ENCODE data around the gene OSCP1.
A peak's percentile ranks its signal among the peaks of the same experiment; 100 is the strongest.

OSCP1 gene

DNA sequence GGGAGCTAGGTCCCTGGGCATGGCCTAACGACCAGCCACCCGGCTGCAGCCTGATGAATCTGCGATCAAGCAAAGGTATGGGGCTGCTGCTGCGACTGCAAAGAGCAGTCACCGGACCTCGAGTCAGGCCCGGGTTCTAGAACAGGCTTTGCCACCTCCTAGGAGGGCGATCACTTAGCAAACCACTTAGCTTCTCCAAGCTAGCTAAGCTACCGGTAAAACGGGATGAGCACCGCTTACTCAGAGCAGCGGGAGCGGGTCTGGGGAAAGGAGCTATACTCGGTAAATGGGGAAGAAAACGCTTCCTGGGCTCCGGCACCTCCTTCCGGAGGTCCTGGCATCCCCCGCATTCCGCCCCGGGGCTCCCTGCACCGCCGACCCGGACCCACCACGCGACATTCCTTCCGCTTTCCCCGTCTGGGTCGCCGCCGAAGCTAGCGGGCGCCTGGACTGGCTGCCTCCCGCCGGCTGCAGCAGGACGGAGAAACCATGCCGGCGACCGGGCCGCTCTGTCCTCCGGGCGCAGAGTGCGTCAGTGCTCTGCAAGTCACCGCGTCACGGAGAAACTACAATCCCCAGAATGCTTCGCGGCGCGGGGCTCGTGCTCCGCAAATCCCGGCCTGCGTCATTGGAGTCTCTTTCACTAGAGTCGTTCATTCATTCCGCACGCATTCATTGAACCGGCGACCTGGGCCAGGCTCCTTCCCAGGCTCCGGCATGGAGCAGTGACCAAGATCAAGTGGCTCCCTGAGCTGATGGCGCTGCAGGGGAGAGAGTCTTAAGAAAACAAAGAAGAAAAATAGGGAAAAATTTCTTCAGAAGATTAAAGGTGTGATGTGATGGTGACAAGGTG lies 52.6 kb downstream of the OSCP1 start, which contains the start of gene LSM10:
Gene LSM10 (minus strand): TSS at position 531 of the 853 bp plus-strand sequence. CDS start 3,779 bp downstream, outside the sequence.
- peaks cover 28 to 65% of the 10 kb centered on the region in 2 donors for H3K4me1 Mint-ChIP-seq
- no peaks in the 10 kb centered on the region for H3K9me3 Mint-ChIP-seq
- no peaks in the 10 kb centered on the region for H3K27me3 Mint-ChIP-seq
- ATAC-seq (replicated peaks) (peak; percentile 93 to 94), DNase-seq (peak; percentile 87)
- H3K4me3 Mint-ChIP-seq: peak within 1 kb of the TSS; percentile 97 to 98
- peak within 1 kb of the TSS; percentile 100 for H3K27ac Mint-ChIP-seq
- peaks cover 11 to 21% of the 10 kb centered on the region in 2 donors for H3K36me3 Mint-ChIP-seq

GRCh38 chr1:36397083-36397377 lies 53.2 kb downstream of the OSCP1 start:
- Mint-ChIP-seq H3K4me3 (peak overlapping the region; percentile 97 to 98), H3K36me3 (peaks cover 15 to 24% of the 10 kb centered on the region in 2 donors), H3K27ac (peak overlapping the region; percentile 100), H3K4me1 (peaks cover 30 to 65% of the 10 kb centered on the region in 2 donors), H3K9me3 (no peaks in the 10 kb centered on the region), H3K27me3 (no peaks in the 10 kb centered on the region)
- DNase-seq: peak; percentile 25
- peak in 1 of 2 donors; percentile 56 for ATAC-seq (replicated peaks)

GRCh38 chr1:36396359-36396758 lies 53.9 kb downstream of the OSCP1 start:
- peak overlapping the region; percentile 97 to 98 for H3K4me3 Mint-ChIP-seq
- DNase-seq (no peak), ATAC-seq (replicated peaks) (no peak)
- no peaks in the 10 kb centered on the region for H3K27me3 Mint-ChIP-seq
- peak overlapping the region; percentile 100 for H3K27ac Mint-ChIP-seq
- no peaks in the 10 kb centered on the region for H3K9me3 Mint-ChIP-seq
- peaks cover 19 to 24% of the 10 kb centered on the region in 2 donors for H3K36me3 Mint-ChIP-seq
- peaks cover 35 to 65% of the 10 kb centered on the region in 2 donors for H3K4me1 Mint-ChIP-seq

DNA sequence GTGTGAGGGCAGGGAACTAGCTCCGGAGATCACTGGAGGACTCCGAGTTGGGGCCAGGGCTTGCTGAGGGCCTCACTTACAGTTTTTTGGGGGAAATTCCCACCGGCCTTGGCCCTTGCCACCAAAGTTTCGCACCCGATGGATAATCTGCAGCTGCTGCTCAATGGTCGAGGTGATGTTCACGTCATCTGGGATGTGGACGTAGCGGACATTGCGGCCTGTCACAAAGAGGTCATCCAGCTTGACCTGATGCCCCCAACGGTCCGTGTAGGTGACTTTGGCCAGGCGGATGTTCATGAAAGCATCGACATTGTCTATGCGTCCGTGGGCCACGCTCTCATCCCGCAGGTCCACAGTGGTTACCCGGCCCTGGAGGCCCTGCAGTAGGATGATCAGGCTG lies 56.6 kb downstream of the OSCP1 start:
- H3K9me3 Mint-ChIP-seq: no peaks in the 10 kb centered on the region
- H3K4me1 Mint-ChIP-seq: peaks cover 52 to 79% of the 10 kb centered on the region in 2 donors
- H3K4me3 Mint-ChIP-seq: no peak overlapping the region
- no peaks in the 10 kb centered on the region for H3K27me3 Mint-ChIP-seq
- DNase-seq: no peak
- peaks cover 31 to 38% of the 10 kb centered on the region in 2 donors for H3K36me3 Mint-ChIP-seq
- H3K27ac Mint-ChIP-seq: no peak overlapping the region
- ATAC-seq (replicated peaks): no peak

DNA sequence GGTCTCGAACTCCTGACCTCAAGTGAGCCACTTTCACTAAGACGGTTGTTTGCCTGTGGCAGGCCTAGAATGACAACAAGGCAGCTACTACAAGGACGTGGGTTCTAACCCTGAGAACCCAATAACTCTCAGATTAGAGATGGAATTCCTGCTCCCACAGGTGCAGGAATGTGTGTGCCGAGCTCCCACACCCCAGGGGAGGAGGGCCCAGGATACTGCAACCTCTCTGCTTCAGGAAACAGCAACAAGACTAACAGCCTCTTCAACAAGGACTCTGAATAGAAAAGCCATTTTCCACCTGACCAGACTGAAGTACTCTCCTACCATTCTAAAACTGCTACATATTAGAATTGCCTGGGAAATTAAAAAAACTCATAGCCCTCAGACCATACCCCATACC lies 57.4 kb downstream of the OSCP1 start:
- ATAC-seq (replicated peaks) (no peak), DNase-seq (no peak)
- H3K36me3 Mint-ChIP-seq: peaks cover 31 to 38% of the 10 kb centered on the region in 2 donors
- no peaks in the 10 kb centered on the region for H3K27me3 Mint-ChIP-seq
- no peak overlapping the region for H3K4me3 Mint-ChIP-seq
- peak overlapping the region; percentile 59 for H3K27ac Mint-ChIP-seq
- H3K4me1 Mint-ChIP-seq: peaks cover 50 to 75% of the 10 kb centered on the region in 2 donors
- H3K9me3 Mint-ChIP-seq: no peaks in the 10 kb centered on the region

DNA sequence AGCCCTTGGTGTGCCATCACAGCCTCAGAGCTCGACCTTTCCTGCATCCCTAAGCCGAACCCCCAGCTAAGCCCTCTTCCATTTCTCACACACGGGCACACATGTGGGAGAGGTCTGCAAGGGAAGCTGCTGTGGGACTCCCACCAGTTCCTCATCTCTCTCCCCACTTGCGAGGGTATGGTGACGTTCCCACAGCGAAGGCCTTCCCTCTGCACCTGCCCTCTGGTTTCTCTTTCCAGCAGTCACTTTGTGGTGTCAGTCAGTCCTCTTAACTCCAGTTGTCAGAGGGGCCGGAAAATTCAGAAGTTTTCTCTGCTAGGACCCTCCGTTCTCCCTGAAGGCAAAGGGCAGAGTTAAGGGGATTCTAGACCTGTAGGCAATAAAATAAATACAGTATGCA lies 59.0 kb downstream of the OSCP1 start:
- peak overlapping the region; percentile 3 to 22 for H3K4me3 Mint-ChIP-seq
- DNase-seq: no peak
- no peaks in the 10 kb centered on the region for H3K27me3 Mint-ChIP-seq
- peaks cover 54 to 78% of the 10 kb centered on the region in 2 donors for H3K4me1 Mint-ChIP-seq
- H3K9me3 Mint-ChIP-seq: no peaks in the 10 kb centered on the region
- peaks cover 29 to 38% of the 10 kb centered on the region in 2 donors for H3K36me3 Mint-ChIP-seq
- no peak for ATAC-seq (replicated peaks)
- H3K27ac Mint-ChIP-seq: peak overlapping the region; percentile 79

GRCh38 chr1:36390411-36390810 lies 59.8 kb downstream of the OSCP1 start:
- H3K27me3 Mint-ChIP-seq: no peaks in the 10 kb centered on the region
- ATAC-seq (replicated peaks) (no peak), DNase-seq (no peak)
- peaks cover 52 to 74% of the 10 kb centered on the region in 2 donors for H3K4me1 Mint-ChIP-seq
- peak overlapping the region; percentile 79 for H3K27ac Mint-ChIP-seq
- H3K4me3 Mint-ChIP-seq: peak overlapping the region; percentile 6 to 8
- H3K36me3 Mint-ChIP-seq: peaks cover 29 to 38% of the 10 kb centered on the region in 2 donors
- no peaks in the 10 kb centered on the region for H3K9me3 Mint-ChIP-seq

- Mint-ChIP-seq H3K4me1 (peaks cover 52 to 72% of the 10 kb centered on the region in 2 donors), H3K4me3 (peak overlapping the region; percentile 6 to 8), H3K9me3 (no peaks in the 10 kb centered on the region), H3K27me3 (no peaks in the 10 kb centered on the region), H3K27ac (peak overlapping the region; percentile 79), H3K36me3 (peaks cover 29 to 38% of the 10 kb centered on the region in 2 donors)
- DNase-seq (no peak), ATAC-seq (replicated peaks) (no peak)
These were observed 60.3 kb downstream of the OSCP1 start for GRCh38 chr1:36389999-36390398.

- no peak overlapping the region for H3K4me3 Mint-ChIP-seq
- H3K27me3 Mint-ChIP-seq: no peaks in the 10 kb centered on the region
- no peak for DNase-seq
- H3K36me3 Mint-ChIP-seq: peaks cover 24 to 36% of the 10 kb centered on the region in 2 donors
- H3K27ac Mint-ChIP-seq: peak overlapping the region; percentile 79
- ATAC-seq (replicated peaks): no peak
- no peaks in the 10 kb centered on the region for H3K9me3 Mint-ChIP-seq
- peaks cover 56 to 73% of the 10 kb centered on the region in 2 donors for H3K4me1 Mint-ChIP-seq
These were observed 61.0 kb downstream of the OSCP1 start for GRCh38 chr1:36389261-36389660.

- H3K36me3 Mint-ChIP-seq: peaks cover 11 to 31% of the 10 kb centered on the region in 2 donors
These were observed 62.9 kb downstream of the OSCP1 start for GRCh38 chr1:36387141-36387949.

GRCh38 chr1:36386265-36387140 lies 63.7 kb downstream of the OSCP1 start:
- Mint-ChIP-seq H3K9me3 (no peaks in the 10 kb centered on the region), H3K27ac (peak overlapping the region; percentile 99), H3K4me1 (peaks cover 56 to 83% of the 10 kb centered on the region in 2 donors), H3K36me3 (peaks cover 12 to 31% of the 10 kb centered on the region in 2 donors), H3K27me3 (no peaks in the 10 kb centered on the region), H3K4me3 (peak overlapping the region; percentile 89 to 94)
- DNase-seq: peak; percentile 89
- ATAC-seq (replicated peaks): peak; percentile 76

More at GRCh38 chr1:36387141-36387949, 62.9 kb downstream of the OSCP1 start:
- Mint-ChIP-seq H3K27ac (peak overlapping the region; percentile 99), H3K27me3 (no peaks in the 10 kb centered on the region), H3K4me3 (peak overlapping the region; percentile 89 to 94), H3K4me1 (peaks cover 57 to 83% of the 10 kb centered on the region in 2 donors), H3K9me3 (no peaks in the 10 kb centered on the region)
- no peak for DNase-seq
- ATAC-seq (replicated peaks): no peak

DNA sequence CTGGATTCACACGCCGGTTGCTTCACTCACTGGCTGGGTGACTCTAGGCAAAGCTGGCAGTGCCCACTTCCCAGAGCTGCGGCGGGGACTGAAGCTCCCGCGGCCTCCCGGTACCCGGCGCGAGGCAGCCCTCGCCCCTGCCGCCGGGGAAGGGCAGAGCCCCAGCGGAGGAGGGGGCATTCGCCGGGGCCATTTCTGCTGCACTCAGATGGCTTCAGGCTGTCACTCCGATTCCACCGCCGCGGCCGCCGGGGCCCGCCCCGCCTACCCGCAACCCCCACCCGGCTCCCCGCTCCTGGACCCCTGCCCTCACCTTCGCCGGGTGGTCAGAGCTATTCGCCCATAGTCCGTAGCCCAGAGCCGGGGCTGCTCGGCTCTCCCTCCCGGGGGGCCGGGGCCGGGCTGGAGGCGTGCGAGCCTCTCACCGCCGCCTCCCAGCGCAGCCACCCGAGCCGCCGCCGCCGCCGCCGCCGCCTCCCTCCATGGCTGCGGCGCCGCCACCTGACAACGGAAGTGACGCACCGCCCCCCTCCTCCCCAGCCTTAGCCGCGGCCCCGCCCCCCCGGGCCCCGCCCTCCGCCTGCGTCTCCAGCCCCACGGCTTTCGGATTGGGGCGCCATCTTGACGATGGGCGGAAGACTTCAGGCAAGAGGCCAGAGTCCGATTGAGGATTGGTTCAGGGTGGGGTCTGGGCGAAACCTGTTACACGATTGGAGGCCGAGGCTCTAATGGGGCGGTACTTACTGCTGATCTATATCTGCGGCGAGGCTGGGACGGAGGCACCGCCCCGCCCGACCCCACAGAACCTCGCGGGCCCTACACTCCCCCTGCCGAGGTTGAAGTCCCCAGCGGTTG lies 64.6 kb downstream of the OSCP1 start, which contains the start of gene STK40:
Gene STK40 (minus strand): TSS at position 515 of the 855 bp plus-strand sequence. CDS start 24,592 bp downstream, outside the sequence.
- Mint-ChIP-seq H3K36me3 (peaks cover 12 to 28% of the 10 kb centered on the region in 2 donors), H3K4me1 (peaks cover 55 to 83% of the 10 kb centered on the region in 2 donors), H3K9me3 (no peaks in the 10 kb centered on the region), H3K27me3 (no peaks in the 10 kb centered on the region), H3K4me3 (peak within 1 kb of the TSS; percentile 89 to 94), H3K27ac (peak within 1 kb of the TSS; percentile 99)
- ATAC-seq (replicated peaks) (peak; percentile 90 to 91), DNase-seq (peak; percentile 95)
